ENCODE data around the gene CLEC16A. TPM values are rescaled to one million over a fixed set of nuclear protein-coding genes. Genes with fewer than 3 reads are reported as not detected.

The CLEC16A gene
- total RNA-seq, 1 experiment from 2014 or later: 7.2 TPM

GRCh38 chr16:11060842-11061241, 116.5 kb downstream of the CLEC16A start:
- no peak for DNase-seq (ENCODE audit: low read depth)

GRCh38 chr16:11061629-11062270, 117.4 kb downstream of the CLEC16A start:
- DNase-seq (ENCODE audit: low read depth): no peak

GRCh38 chr16:11063448-11064201, 119.3 kb downstream of the CLEC16A start:
- no peak for DNase-seq (ENCODE audit: low read depth)

- no peak for DNase-seq (ENCODE audit: low read depth)
Observed at GRCh38 chr16:11064202-11064540, 119.8 kb downstream of the CLEC16A start.

GRCh38 chr16:11064851-11065250, 120.5 kb downstream of the CLEC16A start:
- DNase-seq (ENCODE audit: low read depth): no peak

- DNase-seq (ENCODE audit: low read depth): no peak
Observed at GRCh38 chr16:11066261-11066870, 122.0 kb downstream of the CLEC16A start.

- no peak for DNase-seq (ENCODE audit: low read depth)
Observed at GRCh38 chr16:11067266-11067665, 122.9 kb downstream of the CLEC16A start.

- no peak for DNase-seq (ENCODE audit: low read depth)
Observed at GRCh38 chr16:11067697-11068141, 123.4 kb downstream of the CLEC16A start.

- no peak for DNase-seq (ENCODE audit: low read depth)
Observed at GRCh38 chr16:11071829-11072228, 127.5 kb downstream of the CLEC16A start.

GRCh38 chr16:11072420-11073153, 128.2 kb downstream of the CLEC16A start:
- peak; percentile 47 for DNase-seq (ENCODE audit: low read depth)

GRCh38 chr16:11073407-11073999, 129.1 kb downstream of the CLEC16A start:
- no peak for DNase-seq (ENCODE audit: low read depth)

GRCh38 chr16:11074131-11074530, 129.8 kb downstream of the CLEC16A start:
- no peak for DNase-seq (ENCODE audit: low read depth)

GRCh38 chr16:11075163-11075562, 130.8 kb downstream of the CLEC16A start:
- no peak for DNase-seq (ENCODE audit: low read depth)

GRCh38 chr16:11076259-11077018, 132.1 kb downstream of the CLEC16A start:
- DNase-seq (ENCODE audit: low read depth): no peak

- peak; percentile 84 for DNase-seq (ENCODE audit: low read depth)
Observed at GRCh38 chr16:11078812-11079459, 134.6 kb downstream of the CLEC16A start.

GRCh38 chr16:11079652-11080187, 135.4 kb downstream of the CLEC16A start:
- peak; percentile 78 for DNase-seq (ENCODE audit: low read depth)

- no peak for DNase-seq (ENCODE audit: low read depth)
Observed at GRCh38 chr16:11080327-11080967, 136.1 kb downstream of the CLEC16A start.

- no peak for DNase-seq (ENCODE audit: low read depth)
Observed at GRCh38 chr16:11080999-11081630, 136.8 kb downstream of the CLEC16A start.
